HG03575 (cell line): ENCODE data around the gene EFNA5.

ENCODE experiments used
- ATAC-seq: cut with Tn5 transposase; IDR thresholded peaks from one replicate; pipeline ENCODE4 v1.9.1; 2021; ENCODE audit not compliant: unreplicated experiment, insufficient number of reproducible peaks, low FRiP score; ENCODE audit errors: extremely low read depth

EFNA5 gene

DNA sequence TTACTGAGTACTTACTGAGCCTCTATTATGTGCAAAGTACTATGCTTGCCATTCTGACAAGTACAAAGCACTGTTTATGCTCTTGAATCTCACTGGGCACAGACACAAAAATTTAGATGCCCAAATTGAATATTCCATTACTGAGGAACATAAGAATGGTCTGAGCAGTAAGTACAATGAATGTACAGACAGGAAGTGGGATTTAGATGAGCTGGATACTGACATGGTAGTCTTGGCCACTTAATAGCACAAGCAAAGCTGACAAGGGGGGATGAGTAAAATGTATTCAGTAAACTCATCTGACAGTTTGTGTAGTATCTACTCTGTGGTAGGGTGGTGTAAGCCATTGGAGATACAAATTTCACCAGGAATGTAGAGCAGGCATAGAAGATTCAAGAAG, 132.4 kb downstream of the EFNA5 start:
- no peak for ATAC-seq

DNA sequence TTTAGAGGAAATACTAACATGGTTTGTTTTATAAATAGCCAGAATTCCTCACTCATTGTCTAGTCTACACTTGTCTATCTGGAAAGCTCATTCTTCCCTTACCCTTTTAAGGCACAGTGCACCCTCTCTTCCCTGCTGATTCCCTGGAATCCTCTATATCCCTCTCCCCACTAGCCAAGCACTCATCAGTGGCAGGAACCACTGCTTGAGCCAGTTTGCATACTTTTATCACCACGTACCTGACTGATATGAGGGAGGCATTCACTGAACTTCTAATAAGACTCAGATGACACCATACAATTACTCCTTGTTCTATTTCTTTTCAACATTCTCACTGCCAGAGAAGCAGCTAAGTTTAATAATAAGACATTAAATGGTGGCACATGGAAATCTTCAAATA, 134.9 kb downstream of the EFNA5 start:
- no peak for ATAC-seq

DNA sequence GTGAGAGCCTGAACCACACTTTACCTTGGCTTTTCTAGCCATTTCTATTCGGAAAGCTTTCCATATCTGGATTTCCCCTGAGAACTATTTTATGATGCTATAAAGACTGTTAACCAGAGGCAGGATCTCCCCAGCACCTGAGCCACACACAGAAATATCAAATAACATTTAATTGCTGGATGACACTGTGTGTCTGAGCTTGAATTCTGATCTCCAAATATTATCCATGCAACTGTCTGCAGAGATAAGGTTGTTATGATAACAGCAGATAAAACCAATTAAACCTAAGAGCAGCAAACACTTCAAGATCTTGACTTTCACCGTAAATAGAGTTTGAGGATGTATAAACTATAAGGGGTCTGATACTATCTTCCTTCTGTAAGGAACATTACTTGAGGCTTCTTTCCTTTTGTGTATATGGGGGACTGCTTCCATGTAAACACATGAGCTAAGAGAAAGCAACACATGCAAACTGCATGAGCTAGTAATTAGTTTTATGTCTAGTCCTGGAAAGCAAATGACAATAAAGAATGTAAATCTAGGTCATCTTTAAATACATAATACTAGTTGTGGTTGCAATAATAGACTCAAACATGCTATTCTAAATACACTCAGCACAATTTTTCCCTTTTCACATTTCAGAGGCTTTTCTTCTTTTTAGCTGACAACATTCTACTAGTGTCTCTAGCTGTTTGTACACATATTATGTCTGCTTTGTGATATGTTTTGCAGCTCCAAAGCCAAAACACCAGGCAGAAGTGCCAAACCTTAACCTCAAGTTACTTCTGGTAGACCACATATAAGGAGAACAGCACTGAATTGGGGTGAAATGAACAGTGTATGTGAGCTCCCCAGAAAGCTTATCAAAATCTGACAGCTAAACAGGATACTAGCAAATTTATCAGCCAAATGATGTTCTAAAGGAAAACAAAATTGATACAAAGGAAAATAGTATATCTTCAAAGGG, 136.5 kb downstream of the EFNA5 start:
- no peak for ATAC-seq

DNA sequence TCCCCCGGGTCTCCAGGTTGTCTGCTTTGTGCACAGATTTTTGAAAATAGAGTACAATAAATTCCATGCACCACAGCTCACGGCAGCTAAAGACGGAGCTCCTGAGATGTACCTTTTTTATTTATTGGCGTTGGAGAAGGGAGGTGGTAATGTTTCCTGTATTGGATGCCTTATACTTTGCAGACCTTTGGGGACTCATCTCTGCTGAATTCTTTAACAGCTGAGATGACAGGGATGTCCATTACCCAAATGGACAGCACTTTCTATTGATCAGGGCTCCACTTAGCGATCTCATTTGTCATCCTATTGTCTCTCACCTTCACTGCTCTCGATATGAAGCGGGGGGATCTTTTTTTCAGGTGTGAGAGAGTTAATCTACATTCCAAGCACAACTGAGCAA, 137.8 kb downstream of the EFNA5 start:
- no peak for ATAC-seq

DNA sequence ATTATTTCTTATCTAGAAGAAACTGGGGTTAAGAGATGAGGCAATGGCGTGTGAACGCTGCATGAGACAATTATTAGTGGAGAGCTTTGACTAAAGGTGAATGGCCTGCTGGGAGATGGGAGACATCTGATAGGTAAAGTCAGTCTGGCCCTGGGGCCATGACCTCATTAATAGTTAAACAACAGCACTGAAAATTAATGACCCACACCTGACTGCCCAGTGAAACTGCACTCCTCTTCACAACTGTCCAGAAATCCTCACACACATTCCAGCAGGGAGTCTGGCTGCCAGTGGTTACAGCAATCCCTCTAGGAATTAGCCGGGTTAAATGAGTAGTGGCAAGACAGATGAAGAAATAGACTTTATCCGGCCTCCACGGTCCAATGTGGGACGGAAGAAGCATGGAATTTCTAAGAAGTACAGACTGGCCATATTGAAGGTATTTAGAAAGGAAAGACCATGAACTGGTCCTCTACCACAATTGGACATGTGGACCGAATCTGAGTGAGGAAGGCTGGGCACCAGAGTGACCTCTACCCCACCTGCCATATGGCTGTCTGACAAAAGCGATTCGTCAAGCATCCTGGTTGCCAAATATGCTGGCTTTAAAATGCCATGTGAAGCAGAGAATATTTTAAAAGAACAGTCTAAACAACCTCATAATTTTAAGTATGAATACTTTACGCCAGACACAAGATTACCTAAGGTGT, 138.4 kb downstream of the EFNA5 start:
- no peak for ATAC-seq

DNA sequence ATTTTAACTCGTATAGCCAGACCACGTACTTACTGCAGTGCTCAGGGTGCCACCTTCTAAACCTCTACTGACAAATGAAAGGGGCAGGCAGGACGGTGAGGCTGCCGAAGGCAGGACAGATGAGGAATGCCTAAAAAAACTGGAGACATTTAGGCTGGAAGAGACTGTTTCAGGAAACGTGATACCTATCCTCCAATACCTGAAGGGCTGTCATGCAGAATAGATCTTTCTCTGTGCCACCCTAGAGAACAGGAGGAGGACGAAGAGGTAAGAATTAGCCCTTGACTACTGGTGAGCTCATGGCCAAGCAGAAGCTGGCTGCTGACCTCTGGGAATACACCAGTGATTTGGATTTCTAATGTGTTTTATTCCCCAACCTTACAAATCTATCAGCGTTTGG, 139.4 kb downstream of the EFNA5 start:
- ATAC-seq, result no peak

DNA sequence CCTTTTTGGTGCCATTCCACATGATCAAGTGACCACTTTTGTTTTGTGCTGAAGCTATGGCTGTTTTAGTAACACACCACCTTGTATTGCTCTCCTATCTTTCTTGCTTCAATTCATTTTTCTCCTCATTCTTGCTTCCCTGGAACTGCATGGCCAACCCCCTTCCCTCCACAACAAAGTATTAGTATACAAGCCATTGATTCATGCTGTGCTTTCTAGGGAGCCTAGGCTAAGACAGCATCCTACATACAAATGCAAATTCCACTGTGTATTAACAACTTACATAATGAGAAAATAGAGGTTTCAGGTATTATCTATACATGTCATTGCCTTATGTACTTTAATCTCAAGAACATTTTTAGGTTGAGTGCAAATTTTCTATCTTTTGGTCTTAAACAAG, 141.1 kb downstream of the EFNA5 start:
- no peak for ATAC-seq

DNA sequence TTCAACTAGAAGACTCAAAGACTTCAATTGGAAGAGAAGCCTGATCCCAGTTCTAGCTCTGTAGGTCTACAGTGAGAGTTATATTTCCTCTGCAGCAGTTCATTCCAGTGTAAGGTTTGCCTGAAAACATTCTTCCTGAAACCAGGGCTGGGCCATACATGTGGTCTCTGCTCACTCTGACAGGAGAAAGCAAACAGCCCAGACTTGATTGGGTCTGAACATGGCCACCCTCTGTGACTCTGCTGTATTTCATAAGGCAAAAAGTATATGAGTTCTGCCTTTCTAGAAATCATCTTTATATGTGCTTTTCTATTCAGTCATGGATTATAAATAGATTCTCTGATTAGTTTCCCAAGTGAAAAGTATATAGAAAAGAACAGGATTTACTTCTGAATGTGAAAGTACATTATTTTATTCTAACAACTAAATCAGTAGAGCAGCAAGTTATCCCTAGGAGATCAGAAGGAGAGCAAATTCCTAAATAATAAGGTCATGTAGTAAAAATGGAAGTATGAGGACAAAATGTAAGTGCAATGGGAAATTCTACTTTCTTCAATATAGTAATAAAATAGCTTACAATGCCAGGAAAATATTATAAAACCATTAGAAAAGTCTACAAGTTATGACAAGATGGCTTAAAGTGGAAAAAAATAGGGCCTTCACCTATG, 144.3 kb downstream of the EFNA5 start:
- no peak for ATAC-seq

DNA sequence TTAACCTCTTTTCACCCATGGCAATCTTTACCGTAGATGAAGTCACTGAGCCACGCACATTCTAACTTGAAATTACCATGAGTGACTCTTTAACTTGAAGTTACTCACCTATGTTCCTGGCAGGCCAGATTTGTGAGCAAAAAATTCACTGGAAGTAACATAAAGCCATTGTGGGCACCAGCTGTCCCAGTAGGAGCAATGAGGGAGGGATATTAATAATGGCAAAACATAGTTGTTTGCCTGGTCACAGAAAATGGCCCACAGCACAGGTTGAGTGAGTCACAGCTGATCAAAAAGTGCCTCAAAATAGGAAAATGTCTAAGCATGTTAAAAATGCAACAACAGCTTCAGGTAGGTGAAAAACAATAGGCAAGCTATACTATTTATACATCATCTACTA, 146.6 kb downstream of the EFNA5 start:
- ATAC-seq, result no peak

DNA sequence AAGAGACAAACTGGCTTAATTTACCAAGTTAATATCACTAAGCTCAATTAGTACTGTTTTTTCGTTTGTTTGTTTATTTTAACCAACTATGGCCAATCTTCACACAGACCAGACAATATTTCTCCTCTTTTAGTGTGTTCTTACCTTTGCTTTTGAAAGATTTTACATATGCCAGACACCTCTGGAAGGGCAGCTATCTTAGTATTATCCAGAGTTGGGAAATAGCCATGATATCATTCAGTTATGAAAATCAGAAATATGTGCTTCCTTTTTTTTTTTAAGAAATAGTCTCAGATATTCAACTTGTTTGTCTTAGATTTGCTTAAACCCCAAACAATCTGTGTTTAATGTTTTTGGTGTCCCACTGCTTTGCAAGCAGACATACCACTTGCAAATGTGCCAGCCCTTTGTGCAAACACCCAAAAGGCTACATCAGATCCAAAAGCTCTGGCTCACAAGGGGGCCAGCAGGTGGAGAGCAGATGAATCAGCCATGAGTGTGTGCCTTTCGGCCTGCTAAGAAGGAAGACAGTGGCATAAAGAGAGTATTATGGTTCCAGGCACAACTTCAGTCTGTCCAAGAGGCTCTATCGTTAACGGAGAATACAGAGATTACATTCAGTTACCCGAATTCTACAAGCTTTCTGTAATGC, 147.6 kb downstream of the EFNA5 start:
- ATAC-seq, result no peak

DNA sequence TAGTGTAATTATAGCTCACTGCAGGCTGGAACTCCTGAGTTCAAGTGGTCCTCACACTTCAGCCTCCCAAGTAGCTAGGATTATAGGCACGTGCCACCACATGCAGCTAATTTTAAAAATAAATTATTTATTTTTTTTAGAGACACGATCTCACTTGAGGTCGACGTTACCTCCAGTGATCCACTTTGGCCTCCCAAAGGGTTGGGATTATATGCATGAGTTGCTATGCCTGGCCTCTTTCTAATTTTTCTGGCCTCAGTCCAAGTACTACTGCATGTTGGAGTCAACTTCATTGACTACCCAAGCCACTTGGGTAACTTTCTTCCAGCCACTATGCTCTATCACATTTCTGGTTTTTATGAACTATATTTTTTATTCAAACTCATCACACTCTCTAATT, 148.3 kb downstream of the EFNA5 start:
- no peak for ATAC-seq

DNA sequence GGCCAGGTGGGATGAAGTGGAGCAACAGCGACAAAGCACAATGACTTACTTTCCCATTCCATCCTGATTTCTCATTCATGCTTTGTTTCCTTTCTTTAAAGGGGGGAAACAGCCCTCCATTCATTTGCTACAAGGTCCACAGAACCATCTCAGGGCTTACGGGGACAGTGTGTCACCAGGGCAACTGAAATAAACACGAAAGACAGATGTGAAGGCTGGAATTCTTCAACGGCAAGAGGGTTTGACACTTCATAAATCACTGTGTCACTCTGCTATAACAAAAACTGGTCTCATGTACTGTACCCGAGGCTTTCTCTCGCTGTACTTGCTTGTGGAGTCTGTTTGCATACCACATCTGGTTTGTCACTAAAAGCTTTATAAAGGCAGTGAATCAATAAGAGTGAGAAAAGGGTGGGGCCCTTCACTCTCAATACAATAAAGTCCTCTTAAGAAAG, 150.8 kb downstream of the EFNA5 start:
- ATAC-seq, result no peak

DNA sequence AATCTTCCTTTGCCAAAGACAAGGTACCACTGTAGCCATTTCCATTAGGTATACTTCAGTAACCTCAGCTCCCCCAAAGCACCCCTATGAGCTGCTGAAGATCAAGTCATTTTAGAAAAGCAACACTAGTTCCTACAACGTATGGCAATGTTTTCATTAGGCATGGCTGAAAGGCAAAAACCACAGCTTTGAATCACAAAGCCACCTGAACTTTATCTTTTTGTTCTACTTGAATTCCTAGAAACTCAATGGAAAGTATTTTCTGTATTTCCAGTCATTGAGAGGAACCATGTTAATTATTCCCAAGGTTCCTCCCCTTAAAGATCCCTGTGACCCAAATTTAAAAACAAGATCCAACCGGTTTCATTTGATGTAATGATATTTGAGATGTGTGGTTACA, 152.1 kb downstream of the EFNA5 start:
- no peak for ATAC-seq

DNA sequence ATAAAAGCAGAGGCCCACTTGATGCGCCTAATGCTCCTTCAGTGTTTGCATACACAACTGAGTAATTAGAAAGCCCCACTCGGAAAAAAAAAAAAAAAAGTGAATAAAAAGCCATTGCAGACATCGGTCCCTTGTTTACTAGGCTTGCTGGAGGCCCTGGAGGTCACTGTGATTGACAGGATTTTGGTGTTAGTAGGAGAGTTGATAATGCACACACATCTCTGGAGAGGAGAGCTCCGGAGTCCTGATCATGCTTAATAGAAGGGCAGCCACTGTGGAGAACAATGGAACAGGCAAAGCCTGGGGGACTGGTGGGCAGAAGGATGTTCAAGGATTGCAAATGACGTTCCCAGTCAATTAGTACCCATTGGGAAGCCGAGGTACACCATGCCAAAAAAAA, 152.5 kb downstream of the EFNA5 start:
- no peak for ATAC-seq

DNA sequence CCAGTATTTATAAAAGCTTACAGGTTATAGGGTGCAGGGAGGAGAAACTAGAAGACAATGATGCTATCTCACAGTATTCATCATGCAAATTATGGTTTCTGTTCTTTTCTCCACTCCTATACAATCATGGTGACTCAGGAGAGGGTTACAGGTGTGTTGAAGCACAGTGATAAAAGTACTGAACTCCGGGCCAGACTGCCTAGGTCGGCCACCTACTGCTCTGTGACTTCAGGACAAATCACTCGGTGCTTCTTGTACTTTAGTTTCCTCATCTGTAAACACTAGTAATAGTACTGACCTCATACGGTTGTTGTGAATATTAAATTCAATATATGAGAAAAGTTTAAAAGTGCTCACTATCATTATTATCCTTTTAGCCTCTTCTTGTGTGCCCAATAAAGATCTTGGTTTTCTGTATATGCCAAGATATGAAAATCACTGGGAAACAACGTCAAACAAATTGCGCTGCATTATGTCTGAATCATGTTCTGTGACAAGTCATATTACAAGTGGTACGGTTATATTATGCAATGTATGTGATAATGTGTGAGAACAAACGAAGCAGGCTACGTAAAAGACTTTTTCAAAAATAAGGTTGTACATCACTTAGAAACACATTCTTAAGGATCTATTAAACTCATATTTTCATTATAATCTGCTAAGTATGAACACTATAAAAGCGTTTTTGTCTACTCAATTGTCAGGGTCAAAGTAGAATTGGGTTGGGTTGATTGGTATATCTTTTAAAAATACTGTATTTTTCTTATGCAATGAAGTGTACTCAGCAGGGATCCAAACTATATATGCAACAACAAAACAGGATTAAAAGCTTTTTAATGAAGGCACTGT, 153.3 kb downstream of the EFNA5 start:
- no peak for ATAC-seq

DNA sequence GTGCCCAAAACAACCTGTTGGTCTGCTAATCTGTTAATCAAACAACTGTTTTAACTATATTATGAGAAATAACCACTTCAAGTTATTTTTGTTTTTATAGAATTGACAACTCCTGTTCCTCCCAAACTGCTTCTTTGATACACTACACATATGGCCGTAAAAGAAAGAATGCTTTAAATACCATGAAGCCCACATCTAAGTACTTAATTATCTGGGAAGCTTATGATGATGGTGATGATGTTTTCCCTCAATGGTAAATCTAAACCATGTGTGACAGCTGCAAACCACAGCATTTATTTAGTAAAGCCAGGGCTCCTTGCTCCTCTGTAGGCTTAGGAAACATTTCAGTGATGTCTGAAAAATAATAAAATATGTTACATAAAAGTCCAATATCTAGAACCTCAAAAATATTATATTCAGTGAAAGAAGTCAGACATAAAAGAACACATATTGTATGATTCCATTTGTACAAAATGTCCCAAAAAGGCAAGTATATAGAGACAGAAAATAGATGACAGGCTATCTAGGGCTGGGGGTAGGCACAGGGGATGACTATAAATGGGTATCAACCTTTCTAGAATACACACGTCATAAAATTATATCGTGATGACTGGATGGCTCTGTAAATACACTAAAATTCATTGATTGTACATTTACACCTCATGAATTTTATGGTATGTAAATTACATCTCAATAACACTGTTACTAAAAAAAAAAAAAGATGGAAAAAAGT, 154.1 kb downstream of the EFNA5 start:
- no peak for ATAC-seq

DNA sequence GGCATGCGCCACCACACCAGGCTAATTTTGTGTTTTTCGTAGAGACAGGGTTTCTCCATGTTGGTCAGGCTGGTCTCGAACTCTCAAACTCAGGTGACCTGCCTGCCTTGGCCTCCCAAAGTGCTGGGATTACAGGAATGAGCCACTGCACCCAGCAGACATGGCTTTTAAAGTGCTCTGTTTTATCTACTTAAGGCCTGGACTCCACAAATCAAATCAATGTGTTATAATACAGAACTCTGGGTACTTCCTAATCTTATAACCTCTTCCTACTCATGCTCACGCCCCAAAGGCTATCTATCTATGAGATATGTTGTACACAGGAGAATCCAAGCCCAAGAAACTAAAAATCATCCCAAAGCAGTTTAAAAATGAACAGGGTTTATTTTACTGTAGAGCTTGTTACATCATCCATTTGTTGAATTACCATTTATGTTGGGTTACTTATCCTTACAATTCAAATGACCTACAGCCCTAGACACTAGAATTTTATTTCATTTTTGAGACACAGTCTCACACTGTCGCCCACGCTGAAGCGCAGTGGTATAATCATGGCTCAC, 155.1 kb downstream of the EFNA5 start:
- no peak for ATAC-seq

DNA sequence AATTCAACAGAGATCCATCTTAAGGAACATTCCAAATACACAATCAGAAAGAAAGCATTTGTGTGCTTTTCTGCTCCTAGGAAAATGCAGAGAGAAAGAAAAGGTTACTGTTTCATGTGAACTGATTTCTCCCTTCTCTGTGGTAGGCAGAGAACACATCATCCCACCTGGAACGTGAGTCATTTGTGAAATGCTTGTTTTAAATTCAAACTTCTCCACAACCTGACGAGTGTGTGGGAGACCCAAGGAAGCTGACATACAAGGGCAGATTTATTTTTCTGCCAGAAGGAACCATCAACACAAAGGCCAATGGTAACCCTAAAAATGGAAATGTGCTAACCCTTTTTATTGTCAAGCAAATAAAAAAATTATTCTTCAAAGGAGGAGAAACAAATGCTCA, 156.4 kb downstream of the EFNA5 start:
- ATAC-seq, result no peak
